GM12801 (cell line): Measurements from ENCODE around the gene DDAH1.

Experiments used
- TF ChIP-seq, protein P1 (sequence below): IDR thresholded peaks from one replicate; pipeline ENCODE4 v1.5.1; 2011; ENCODE audit warnings: control low read depth; ENCODE audit not compliant: insufficient read length; ENCODE audit errors: extremely low read depth

Gene DDAH1

DNA sequence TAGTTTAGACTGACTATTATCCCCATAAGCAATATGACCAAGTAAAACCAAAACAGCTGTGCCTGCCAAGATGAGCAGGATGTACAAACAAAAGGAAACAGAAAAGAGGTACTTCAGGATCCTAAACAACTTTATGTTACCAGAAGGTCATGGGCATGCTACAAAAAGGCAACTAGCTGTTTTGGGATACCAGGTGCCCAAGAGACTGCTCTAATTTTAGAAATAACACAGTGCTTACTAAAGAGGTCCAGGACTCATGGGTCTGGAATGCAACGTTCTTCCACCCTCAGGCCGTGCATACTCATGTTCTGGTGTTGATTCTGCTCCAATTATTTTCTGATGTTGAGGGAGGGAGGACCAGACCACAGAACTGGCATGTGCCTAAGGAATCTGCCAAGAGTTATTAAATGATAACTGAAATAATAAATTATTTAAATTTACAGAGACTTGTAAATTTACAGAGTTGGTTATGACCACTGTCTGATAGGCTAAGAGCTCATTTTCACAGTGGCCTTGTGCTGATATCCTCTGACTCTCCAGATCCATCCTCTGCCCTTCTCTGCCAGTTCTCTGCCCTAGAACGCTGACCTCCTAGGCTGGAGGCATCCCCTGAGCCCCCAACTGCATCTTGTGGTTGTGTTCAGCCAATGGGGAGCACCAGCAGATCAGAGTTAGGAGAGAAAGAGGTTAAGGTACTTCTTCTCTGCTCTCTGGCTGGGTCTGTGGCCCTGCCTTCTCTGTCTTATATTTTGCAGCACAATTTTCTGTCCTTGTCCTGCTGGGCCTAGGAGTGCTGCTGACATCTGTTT, 150.9 kb downstream of the DDAH1 start:
- TF ChIP-seq, protein P1, sequence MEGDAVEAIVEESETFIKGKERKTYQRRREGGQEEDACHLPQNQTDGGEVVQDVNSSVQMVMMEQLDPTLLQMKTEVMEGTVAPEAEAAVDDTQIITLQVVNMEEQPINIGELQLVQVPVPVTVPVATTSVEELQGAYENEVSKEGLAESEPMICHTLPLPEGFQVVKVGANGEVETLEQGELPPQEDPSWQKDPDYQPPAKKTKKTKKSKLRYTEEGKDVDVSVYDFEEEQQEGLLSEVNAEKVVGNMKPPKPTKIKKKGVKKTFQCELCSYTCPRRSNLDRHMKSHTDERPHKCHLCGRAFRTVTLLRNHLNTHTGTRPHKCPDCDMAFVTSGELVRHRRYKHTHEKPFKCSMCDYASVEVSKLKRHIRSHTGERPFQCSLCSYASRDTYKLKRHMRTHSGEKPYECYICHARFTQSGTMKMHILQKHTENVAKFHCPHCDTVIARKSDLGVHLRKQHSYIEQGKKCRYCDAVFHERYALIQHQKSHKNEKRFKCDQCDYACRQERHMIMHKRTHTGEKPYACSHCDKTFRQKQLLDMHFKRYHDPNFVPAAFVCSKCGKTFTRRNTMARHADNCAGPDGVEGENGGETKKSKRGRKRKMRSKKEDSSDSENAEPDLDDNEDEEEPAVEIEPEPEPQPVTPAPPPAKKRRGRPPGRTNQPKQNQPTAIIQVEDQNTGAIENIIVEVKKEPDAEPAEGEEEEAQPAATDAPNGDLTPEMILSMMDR = no peak

DNA sequence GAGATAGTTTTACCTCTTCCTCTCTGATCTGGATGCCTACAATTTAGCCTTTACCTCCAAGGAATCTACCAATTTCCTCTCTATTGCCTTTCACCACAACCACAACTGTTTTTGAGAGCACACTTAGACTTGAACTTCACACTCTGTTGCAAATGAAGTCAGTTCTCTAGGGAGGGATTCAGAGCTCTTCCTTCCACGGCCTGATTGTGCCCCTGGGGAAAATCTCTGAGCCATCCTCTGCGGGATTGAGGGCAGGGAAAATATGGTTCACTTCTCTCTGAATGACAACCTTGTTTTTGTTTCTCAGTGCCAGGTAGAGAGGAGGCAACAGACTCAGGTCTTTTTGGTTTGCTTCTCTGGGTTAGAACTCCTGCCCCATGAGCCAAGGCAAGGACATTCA, 153.1 kb downstream of the DDAH1 start:
- TF ChIP-seq, protein P1 = no peak

DNA sequence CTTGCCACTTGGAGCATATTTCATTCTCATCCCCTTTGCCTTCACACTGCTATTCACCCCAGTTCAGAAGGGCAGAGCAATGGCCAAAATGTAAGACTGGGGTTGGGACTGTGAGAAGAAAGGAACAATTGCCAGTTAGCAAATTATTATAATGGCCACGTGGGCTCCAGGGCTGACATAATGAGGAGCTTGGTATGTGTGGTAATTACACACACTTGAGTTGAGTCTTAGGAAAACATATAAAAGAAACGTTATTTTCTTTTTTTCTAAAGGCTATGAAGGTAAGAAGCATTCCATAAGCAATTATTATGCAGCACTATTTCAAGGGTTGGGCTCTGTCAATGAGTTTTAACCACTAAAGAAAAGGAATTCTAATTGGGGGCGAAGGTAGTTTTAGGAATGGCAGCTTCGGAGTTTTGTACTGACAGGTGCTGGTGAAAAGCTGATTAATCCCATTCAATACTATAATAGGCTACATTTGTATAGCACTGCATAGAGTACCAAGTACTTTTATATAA, 156.1 kb downstream of the DDAH1 start:
- TF ChIP-seq, protein P1 = no peak

DNA sequence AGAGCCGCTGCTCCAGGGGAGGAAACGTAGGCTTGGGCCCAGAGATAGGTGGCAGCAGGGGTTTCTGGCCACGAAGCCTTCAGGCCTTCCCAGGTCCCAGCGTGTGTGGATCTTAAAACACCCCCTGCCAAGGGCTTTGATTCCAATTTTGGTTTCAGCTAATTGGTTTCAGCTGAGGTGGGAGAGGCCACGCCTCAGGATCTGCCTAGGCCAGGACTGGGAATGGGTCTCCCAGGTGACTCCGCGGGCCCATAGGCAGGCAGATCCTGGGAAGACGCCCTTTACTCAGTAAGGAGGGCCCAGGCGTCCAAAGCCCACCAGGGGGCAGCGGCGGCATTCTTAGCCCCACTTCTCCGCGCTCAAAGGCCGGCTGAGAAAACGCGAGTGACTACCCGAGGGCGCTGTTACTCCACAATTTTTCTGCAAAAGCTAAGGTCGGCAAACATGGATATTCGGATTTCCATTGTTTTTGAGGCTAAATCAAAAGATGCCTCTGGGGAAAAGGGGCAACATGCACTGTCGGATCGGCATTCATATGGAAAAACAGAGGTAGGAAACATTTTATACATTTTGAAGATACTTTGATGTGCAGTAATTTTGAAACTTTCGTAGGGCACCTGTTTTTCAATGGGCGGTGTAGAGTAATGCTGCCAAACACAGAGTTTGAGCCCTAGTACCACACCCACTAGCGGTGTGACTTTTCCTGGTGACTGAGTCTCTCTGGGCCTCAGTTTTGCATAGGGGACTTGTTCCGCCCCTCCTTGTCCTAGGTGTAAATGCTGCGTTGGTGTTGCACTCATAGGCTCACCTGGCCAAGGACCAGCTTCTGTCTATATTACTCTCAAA, 156.7 kb downstream of the DDAH1 start:
- TF ChIP-seq, protein P1 = peak; percentile 45

DNA sequence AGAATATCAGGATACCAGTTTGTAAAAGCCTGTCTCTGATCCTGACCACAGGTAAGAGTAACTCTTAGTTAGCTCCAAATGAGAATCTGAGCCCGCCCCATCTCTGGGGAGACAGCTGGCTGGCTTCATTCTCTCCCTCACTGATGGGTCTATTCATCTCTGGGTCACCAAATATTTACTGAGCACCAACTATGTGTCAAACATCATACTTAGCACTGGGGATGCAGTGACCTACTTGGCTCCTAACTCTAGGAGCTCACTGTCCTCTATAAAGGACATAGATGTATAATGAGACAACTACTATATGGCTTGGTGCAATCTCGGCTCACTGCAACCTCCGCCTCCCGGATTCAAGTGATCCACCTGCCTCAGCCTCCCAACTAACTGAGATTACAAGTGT, 158.7 kb downstream of the DDAH1 start:
- TF ChIP-seq, protein P1 = no peak

DNA sequence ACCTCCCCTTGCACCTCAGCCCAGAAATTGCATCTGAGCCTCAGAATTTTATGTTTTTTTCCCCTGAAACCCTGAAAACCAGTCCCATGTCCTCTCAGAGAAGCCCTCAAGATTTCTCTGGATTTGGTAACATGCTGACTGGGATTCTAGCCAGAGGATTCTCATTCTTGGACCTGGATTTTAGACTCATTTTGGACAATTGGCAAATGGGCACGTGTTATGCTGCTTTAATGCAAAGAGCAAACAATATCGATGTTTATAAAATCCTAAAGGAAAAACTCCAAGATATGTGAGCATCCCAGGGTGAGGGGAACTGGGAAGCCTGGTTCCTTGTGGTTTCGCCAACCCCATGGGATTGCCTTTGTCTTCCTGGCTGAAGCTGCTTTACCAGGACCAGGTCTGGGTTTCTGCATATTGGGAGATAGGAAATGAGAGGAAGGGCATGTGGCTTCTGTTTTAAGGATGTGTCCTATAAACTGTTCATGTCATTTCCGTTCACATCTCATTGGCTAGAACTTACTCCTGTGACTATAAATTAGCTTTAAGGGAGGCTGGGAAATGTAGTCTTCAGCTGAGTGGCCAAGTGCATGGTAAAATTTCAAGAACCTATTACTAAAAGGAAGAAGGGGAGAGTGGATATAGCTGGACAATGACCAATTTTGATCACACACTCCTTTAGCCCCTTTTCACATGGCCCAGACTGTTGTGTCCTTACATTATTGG, 161.4 kb downstream of the DDAH1 start:
- TF ChIP-seq, protein P1 = no peak

DNA sequence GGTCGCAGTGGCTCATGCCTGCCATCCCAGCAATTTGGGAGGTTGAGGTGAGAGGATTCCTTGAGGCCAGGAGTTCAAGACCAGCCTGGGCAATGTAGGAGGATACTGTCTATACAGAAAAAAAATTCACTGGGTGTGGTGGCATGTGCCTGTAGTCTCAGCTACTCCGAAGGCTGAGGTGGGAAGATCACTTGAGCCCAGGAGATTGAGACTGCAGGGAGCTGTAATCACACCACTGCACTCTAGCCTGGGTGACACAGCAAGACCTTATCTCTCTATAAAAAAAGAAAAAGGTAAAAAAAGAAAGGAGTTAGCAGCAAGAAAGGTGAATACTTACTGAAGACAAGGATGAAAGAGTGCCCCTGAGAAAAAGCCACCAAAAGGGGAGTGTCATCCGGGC, 164.8 kb downstream of the DDAH1 start:
- TF ChIP-seq, protein P1 = no peak
